ENCODE measurements around the gene RAE1.
"Not testable (repeated sequence)": the region's sequence is repeated elsewhere in the genome, so short reads cannot be mapped to it uniquely, and the experiment has no call there.

DNA sequence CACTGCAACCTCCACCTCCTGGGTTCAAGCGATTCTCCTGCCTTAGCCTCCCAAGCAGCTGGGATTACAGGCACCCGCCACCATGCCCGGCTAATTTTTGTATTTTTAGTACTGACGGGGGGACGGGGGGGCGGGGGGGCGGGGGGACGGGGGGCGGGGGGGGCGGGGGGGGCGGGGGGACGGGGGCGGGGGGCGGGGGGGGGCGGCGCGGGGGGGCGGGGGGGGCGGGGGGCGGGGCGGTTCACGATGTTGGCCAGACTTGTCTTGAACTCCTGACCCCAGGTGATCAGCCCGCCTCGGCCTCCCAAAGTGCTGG is 371 bp upstream of the RAE1 start:
- TF ChIP-seq, protein P1, sequence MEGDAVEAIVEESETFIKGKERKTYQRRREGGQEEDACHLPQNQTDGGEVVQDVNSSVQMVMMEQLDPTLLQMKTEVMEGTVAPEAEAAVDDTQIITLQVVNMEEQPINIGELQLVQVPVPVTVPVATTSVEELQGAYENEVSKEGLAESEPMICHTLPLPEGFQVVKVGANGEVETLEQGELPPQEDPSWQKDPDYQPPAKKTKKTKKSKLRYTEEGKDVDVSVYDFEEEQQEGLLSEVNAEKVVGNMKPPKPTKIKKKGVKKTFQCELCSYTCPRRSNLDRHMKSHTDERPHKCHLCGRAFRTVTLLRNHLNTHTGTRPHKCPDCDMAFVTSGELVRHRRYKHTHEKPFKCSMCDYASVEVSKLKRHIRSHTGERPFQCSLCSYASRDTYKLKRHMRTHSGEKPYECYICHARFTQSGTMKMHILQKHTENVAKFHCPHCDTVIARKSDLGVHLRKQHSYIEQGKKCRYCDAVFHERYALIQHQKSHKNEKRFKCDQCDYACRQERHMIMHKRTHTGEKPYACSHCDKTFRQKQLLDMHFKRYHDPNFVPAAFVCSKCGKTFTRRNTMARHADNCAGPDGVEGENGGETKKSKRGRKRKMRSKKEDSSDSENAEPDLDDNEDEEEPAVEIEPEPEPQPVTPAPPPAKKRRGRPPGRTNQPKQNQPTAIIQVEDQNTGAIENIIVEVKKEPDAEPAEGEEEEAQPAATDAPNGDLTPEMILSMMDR (conservative IDR thresholded peaks at IDR 0.05; ENCODE audit: low read length): not testable (repeated sequence)
- not testable (repeated sequence) for TF ChIP-seq EZH2phosphoT487 (IDR thresholded peaks at IDR 0.05; ENCODE audit: borderline replicate concordance)
